Activated CD4-positive, alpha-beta T cell treated with anti-CD3 and anti-CD28 coated beads for 36 hours (primary cell): ENCODE measurements around the gene ABHD15. TPM values are rescaled to one million over a fixed set of nuclear protein-coding genes. Genes with fewer than 3 reads are reported as not detected.
"Not testable (repeated sequence)": the region's sequence is repeated elsewhere in the genome, so short reads cannot be mapped to it uniquely, and the experiment has no call there.

ENCODE experiments used
- ATAC-seq: fragments of 200-7000 bp; cut with Tn5 transposase; one replicate; pipeline ENCODE4 v1.10.0; 2021; ENCODE audit warnings: mild to moderate bottlenecking, moderate library complexity
- CTCF ChIA-PET: fragments of 350-600 bp; sonication (Branson Sonifier 250); formaldehyde crosslinking; loops from one replicate; lab custom pipeline; 2021; ENCODE audit warnings: antibody characterized with exemption; lab: Charles Lee
- POLR2A ChIA-PET: fragments of 350-600 bp; sonication (Branson Sonifier 250); formaldehyde crosslinking; loops from one replicate; lab custom pipeline; 2021; ENCODE audit warnings: antibody characterized with exemption, inconsistent platforms; lab: Charles Lee
- DNase-seq: peaks from one replicate; pipeline ENCODE4 v3.0.0-alpha.2; 2020
- H3K27ac Mint-ChIP-seq: one replicate; pipeline ENCODE4 v1.8.0; 2021; ENCODE audit warnings: mixed read lengths
- H3K27me3 Mint-ChIP-seq: one replicate; pipeline ENCODE4 v1.8.0; 2021; ENCODE audit warnings: mixed read lengths
- H3K36me3 Mint-ChIP-seq: one replicate; pipeline ENCODE4 v1.8.0; 2021; ENCODE audit warnings: low read depth, mixed read lengths
- H3K4me1 Mint-ChIP-seq: one replicate; pipeline ENCODE4 v1.8.0; 2021; ENCODE audit warnings: mixed read lengths
- H3K4me3 Mint-ChIP-seq: one replicate; pipeline ENCODE4 v1.8.0; 2021; ENCODE audit warnings: mild to moderate bottlenecking, moderate library complexity, mixed read lengths
- H3K9me3 Mint-ChIP-seq: one replicate; pipeline ENCODE4 v1.8.0; 2021; ENCODE audit warnings: low read depth, mixed read lengths
- intact Hi-C, 2 experiments: fragments of 100-400 bp; cut with DNase I in 1 of 2; cut with micrococcal nuclease in 1 of 2; formaldehyde crosslinking; loops; one replicate each; pipeline versions ENCODE4 v1.14.2 to v1.15.1; 2022 to 2024; cut with DNase I, micrococcal nuclease
- total RNA-seq, 2 experiments: library from RNA; stranded (reverse); gene quantifications; one replicate each; pipeline ENCODE4 v1.2.3, GENCODE V29; 2021

ABHD15 gene
- total RNA-seq, 2 experiments from 2014 or later: 7.2 to 8.6 TPM

- Mint-ChIP-seq H3K27ac (peak overlapping the region; percentile 96), H3K27me3 (no peaks in the 10 kb centered on the region)
- intact Hi-C loops: loop anchor here (1.0 to 10.0 kb wide), 17 partner anchors 21 to 905 kb away; partner anchors contain the start of genes GIT1 (in 2 of the 2), NUFIP2 (in 2 of the 2), TAOK1 (in 2 of the 2) and NEK8 (in 1 of the 2)
Observed at GRCh38 chr17:29567554-29568330, 905 bp upstream of the ABHD15 start.

GRCh38 chr17:29567304-29567553 is 392 bp upstream of the ABHD15 start:
- Mint-ChIP-seq H3K4me1 (peaks cover 25% of the 10 kb centered on the region), H3K4me3 (peak overlapping the region; percentile 97), H3K27ac (peak overlapping the region; percentile 42), H3K9me3 (no peaks in the 10 kb centered on the region), H3K27me3 (no peaks in the 10 kb centered on the region), H3K36me3 (peaks cover 12% of the 10 kb centered on the region)
- ChIA-PET CTCF (interaction anchor here (1.0 to 13.5 kb wide), 8 partner anchors 14 to 272 kb away, joined by 3 to 93 read pairs (median 4); partner anchors contain the start of gene ANKRD13B), POLR2A (interaction anchor here (1.3 to 2.8 kb wide), 2 partner anchors 24 to 49 kb away, joined by 3 to 11 read pairs; no protein-coding TSS in a partner anchor)
- intact Hi-C loops: loop anchor here (1.0 to 10.0 kb wide), 9 partner anchors 176 to 905 kb away; partner anchors contain the start of genes TAOK1 (in 2 of the 2), NEK8 (in 1 of the 2), NUFIP2 (in 1 of the 2) and SDF2 (in 1 of the 2)
- no peak for DNase-seq
- peak; percentile 3 for ATAC-seq

More at GRCh38 chr17:29567554-29568330, 905 bp upstream of the ABHD15 start:
- DNase-seq: peak; percentile 90
- CTCF ChIA-PET: interaction anchor here (0.6 to 13.5 kb wide), 15 partner anchors 9 to 389 kb away, joined by 3 to 93 read pairs (median 4); partner anchors contain the start of gene ANKRD13B
- POLR2A ChIA-PET: interaction anchor here (0.6 to 2.8 kb wide), 3 partner anchors 49 to 387 kb away, joined by 3 to 11 read pairs (median 5); partner anchors contain the start of gene MYO18A
- peak overlapping the region; percentile 97 for H3K4me3 Mint-ChIP-seq
- H3K36me3 Mint-ChIP-seq: peaks cover 7% of the 10 kb centered on the region
- H3K9me3 Mint-ChIP-seq: no peaks in the 10 kb centered on the region
- peak; percentile 67 for ATAC-seq
- peaks cover 25% of the 10 kb centered on the region for H3K4me1 Mint-ChIP-seq

GRCh38 chr17:29565643-29566472 is 979 bp downstream of the ABHD15 start:
- Mint-ChIP-seq H3K9me3 (no peaks in the 10 kb centered on the region), H3K27ac (peak overlapping the region; percentile 87), H3K4me1 (peaks cover 25% of the 10 kb centered on the region), H3K27me3 (no peaks in the 10 kb centered on the region), H3K36me3 (peaks cover 18% of the 10 kb centered on the region), H3K4me3 (peak overlapping the region; percentile 97)
- ChIA-PET POLR2A (interaction anchor here (1.0 to 2.8 kb wide), 3 partner anchors 25 to 50 kb away, joined by 3 to 11 read pairs (median 3); no protein-coding TSS in a partner anchor), CTCF (interaction anchor here (0.5 to 13.5 kb wide), 8 partner anchors 27 to 1329 kb away, joined by 3 to 93 read pairs (median 4); partner anchors contain the start of gene ANKRD13B)
- peak; percentile 12 for ATAC-seq
- intact Hi-C loops: loop anchor here (2.0 to 10.0 kb wide), 8 partner anchors 175 to 904 kb away; partner anchors contain the start of genes NEK8 (in 1 of the 2), NUFIP2 (in 1 of the 2), SDF2 (in 1 of the 2) and SUPT6H (in 1 of the 2)
- DNase-seq: peak; percentile 80

GRCh38 chr17:29563816-29564215 is 3.0 kb downstream of the ABHD15 start:
- intact Hi-C loops: loop anchor here in 1 of 2 experiments (10.0 kb wide), 1 partner anchor 189 kb away; no protein-coding TSS in a partner anchor
- POLR2A ChIA-PET: no interaction called here

GRCh38 chr17:29562615-29563014 is 4.2 kb downstream of the ABHD15 start:
- intact Hi-C loops: loop anchor here in 1 of 2 experiments (10.0 kb wide), 1 partner anchor 188 kb away; no protein-coding TSS in a partner anchor
- CTCF ChIA-PET: interaction anchor here (0.6 to 1.0 kb wide), 5 partner anchors 11 to 382 kb away, joined by 3 read pairs; partner anchors contain the start of gene MYO18A

More at GRCh38 chr17:29563816-29564215, 3.0 kb downstream of the ABHD15 start:
- DNase-seq: no peak
- H3K4me1 Mint-ChIP-seq: peaks cover 14% of the 10 kb centered on the region
- no peaks in the 10 kb centered on the region for H3K27me3 Mint-ChIP-seq
- CTCF ChIA-PET: interaction anchor here (0.9 kb wide), 1 partner anchor 29 kb away, joined by 3 read pairs; no protein-coding TSS in a partner anchor
- no peaks in the 10 kb centered on the region for H3K9me3 Mint-ChIP-seq
- no peak overlapping the region for H3K27ac Mint-ChIP-seq
- no peak overlapping the region for H3K4me3 Mint-ChIP-seq
- ATAC-seq: no peak
- H3K36me3 Mint-ChIP-seq: peaks cover 15% of the 10 kb centered on the region

GRCh38 chr17:29561554-29562517 is 5.0 kb downstream of the ABHD15 start:
- H3K9me3 Mint-ChIP-seq: no peaks in the 10 kb centered on the region
- ChIA-PET POLR2A (no interaction called here), CTCF (interaction anchor here (0.6 to 1.0 kb wide), 3 partner anchors 12 to 56 kb away, joined by 3 read pairs; no protein-coding TSS in a partner anchor)
- no peak for ATAC-seq
- no peak overlapping the region for H3K4me3 Mint-ChIP-seq
- no peak for DNase-seq
- no peaks in the 10 kb centered on the region for H3K27me3 Mint-ChIP-seq
- H3K4me1 Mint-ChIP-seq: peaks cover 27% of the 10 kb centered on the region
- H3K36me3 Mint-ChIP-seq: peaks cover 15% of the 10 kb centered on the region
- intact Hi-C loops: loop anchor here in 1 of 2 experiments (10.0 kb wide), 1 partner anchor 187 kb away; no protein-coding TSS in a partner anchor
- H3K27ac Mint-ChIP-seq: no peak overlapping the region

More at GRCh38 chr17:29562615-29563014, 4.2 kb downstream of the ABHD15 start:
- peaks cover 20% of the 10 kb centered on the region for H3K4me1 Mint-ChIP-seq
- peaks cover 15% of the 10 kb centered on the region for H3K36me3 Mint-ChIP-seq
- POLR2A ChIA-PET: no interaction called here
- no peaks in the 10 kb centered on the region for H3K27me3 Mint-ChIP-seq
- H3K27ac Mint-ChIP-seq: no peak overlapping the region
- ATAC-seq: no peak
- DNase-seq: no peak
- H3K9me3 Mint-ChIP-seq: no peaks in the 10 kb centered on the region
- H3K4me3 Mint-ChIP-seq: no peak overlapping the region

GRCh38 chr17:29560316-29560715 is 6.5 kb downstream of the ABHD15 start:
- DNase-seq (no peak), ATAC-seq (no peak)
- intact Hi-C loops: loop anchor here in 1 of 2 experiments (10.0 kb wide), 1 partner anchor 186 kb away; no protein-coding TSS in a partner anchor
- Mint-ChIP-seq H3K9me3 (no peaks in the 10 kb centered on the region), H3K36me3 (peaks cover 13% of the 10 kb centered on the region), H3K27me3 (no peaks in the 10 kb centered on the region), H3K4me1 (peaks cover 23% of the 10 kb centered on the region), H3K4me3 (no peak overlapping the region), H3K27ac (no peak overlapping the region)
- ChIA-PET CTCF (no interaction called here), POLR2A (no interaction called here)

- ChIA-PET POLR2A (no interaction called here), CTCF (interaction anchor here (1.2 kb wide), 1 partner anchor 190 kb away, joined by 4 read pairs; no protein-coding TSS in a partner anchor)
- ATAC-seq: no peak
- Mint-ChIP-seq H3K4me1 (peaks cover 21% of the 10 kb centered on the region), H3K36me3 (peaks cover 13% of the 10 kb centered on the region), H3K9me3 (no peaks in the 10 kb centered on the region), H3K27me3 (no peaks in the 10 kb centered on the region), H3K4me3 (no peak overlapping the region), H3K27ac (no peak overlapping the region)
- DNase-seq: no peak
- intact Hi-C loops: loop anchor here in 1 of 2 experiments (10.0 kb wide), 1 partner anchor 185 kb away; no protein-coding TSS in a partner anchor
Observed at GRCh38 chr17:29559640-29560039, 7.2 kb downstream of the ABHD15 start.

GRCh38 chr17:29558139-29558538 is 8.7 kb downstream of the ABHD15 start:
- peaks cover 13% of the 10 kb centered on the region for H3K36me3 Mint-ChIP-seq
- CTCF ChIA-PET: interaction anchor here (1.2 kb wide), 1 partner anchor 188 kb away, joined by 4 read pairs; no protein-coding TSS in a partner anchor
- peaks cover 14% of the 10 kb centered on the region for H3K4me1 Mint-ChIP-seq
- ATAC-seq, DNase-seq, H3K27ac Mint-ChIP-seq, H3K4me3 Mint-ChIP-seq, intact Hi-C loops, H3K27me3 Mint-ChIP-seq, H3K9me3 Mint-ChIP-seq, POLR2A ChIA-PET: not testable (repeated sequence)
